ENCODE results near the gene SYVN1. TPM values are rescaled to one million over a fixed set of nuclear protein-coding genes. Genes with fewer than 3 reads are reported as not detected.
A peak's percentile ranks its signal among the peaks of the same experiment; 100 is the strongest.
"Not testable (repeated sequence)": the region's sequence is repeated elsewhere in the genome, so short reads cannot be mapped to it uniquely, and the experiment has no call there.

Gene SYVN1
- 7.7 TPM for total RNA-seq

GRCh38 chr11:65134240-65134951 is at the start of gene SYVN1:
TSS of gene SYVN1 (minus strand) at chr11:65134519. CDS start at chr11:65133601, 918 bp downstream.
- FAIRE-seq (no peak), DNase-seq (ENCODE audit: low spot score in 2 of 2) (peak; percentile 92 to 96)

- DNase-seq (ENCODE audit: low spot score in 2 of 2) (no peak), FAIRE-seq (no peak)
Measured at GRCh38 chr11:65183201-65183891, 49.0 kb upstream of the SYVN1 start.

GRCh38 chr11:65182258-65183170 is 48.2 kb upstream of the SYVN1 start:
- FAIRE-seq: no peak
- DNase-seq (ENCODE audit: low spot score in 2 of 2): peak in 1 of 2 donors; percentile 44

- FAIRE-seq: no peak
Measured at GRCh38 chr11:65181569-65182257, 47.4 kb upstream of the SYVN1 start, which contains the start of gene CAPN1. TSS of gene CAPN1 (plus strand) at chr11:65181928. CDS start at chr11:65182702, 774 bp downstream.

GRCh38 chr11:65180877-65181568 is 46.7 kb upstream of the SYVN1 start:
- no peak for FAIRE-seq
- peak in 1 of 2 donors; percentile 65 for DNase-seq (ENCODE audit: low spot score in 2 of 2)

More at GRCh38 chr11:65181569-65182257, 47.4 kb upstream of the SYVN1 start, which contains the start of gene CAPN1:
- DNase-seq (ENCODE audit: low spot score in 2 of 2): peak; percentile 63 to 76

GRCh38 chr11:65174571-65175010 is 40.3 kb upstream of the SYVN1 start:
- DNase-seq (ENCODE audit: low spot score in 2 of 2); FAIRE-seq: not testable (repeated sequence)

GRCh38 chr11:65172600-65172999 is 38.3 kb upstream of the SYVN1 start:
- no peak for DNase-seq (ENCODE audit: low spot score in 2 of 2)
- FAIRE-seq: no peak

- FAIRE-seq (no peak), DNase-seq (ENCODE audit: low spot score in 2 of 2) (no peak)
Measured at GRCh38 chr11:65170058-65170534, 35.8 kb upstream of the SYVN1 start, which contains the start of gene SPDYC. TSS of gene SPDYC (plus strand) at chr11:65170233. CDS start at chr11:65171358, 1,125 bp downstream.

- DNase-seq (ENCODE audit: low spot score in 2 of 2) (no peak), FAIRE-seq (no peak)
Measured at GRCh38 chr11:65169164-65169641, 34.9 kb upstream of the SYVN1 start.

GRCh38 chr11:65167656-65168055 is 33.3 kb upstream of the SYVN1 start:
- FAIRE-seq (no peak), DNase-seq (ENCODE audit: low spot score in 2 of 2) (no peak)

GRCh38 chr11:65166893-65167292 is 32.6 kb upstream of the SYVN1 start:
- no peak for DNase-seq (ENCODE audit: low spot score in 2 of 2)
- no peak for FAIRE-seq

- FAIRE-seq (no peak), DNase-seq (ENCODE audit: low spot score in 2 of 2) (no peak)
Measured at GRCh38 chr11:65165410-65166317, 31.3 kb upstream of the SYVN1 start.

GRCh38 chr11:65163684-65164083 is 29.4 kb upstream of the SYVN1 start:
- FAIRE-seq (no peak), DNase-seq (ENCODE audit: low spot score in 2 of 2) (no peak)

GRCh38 chr11:65160643-65161042 is 26.3 kb upstream of the SYVN1 start:
- DNase-seq (ENCODE audit: low spot score in 2 of 2): no peak
- no peak for FAIRE-seq

- FAIRE-seq (no peak), DNase-seq (ENCODE audit: low spot score in 2 of 2) (no peak)
Measured at GRCh38 chr11:65159012-65159411, 24.7 kb upstream of the SYVN1 start.

GRCh38 chr11:65157336-65157735 is 23.0 kb upstream of the SYVN1 start:
- no peak for FAIRE-seq
- DNase-seq (ENCODE audit: low spot score in 2 of 2): no peak

- no peak for FAIRE-seq
- no peak for DNase-seq (ENCODE audit: low spot score in 2 of 2)
Measured at GRCh38 chr11:65156926-65157325, 22.6 kb upstream of the SYVN1 start.

GRCh38 chr11:65156256-65156655 is 21.9 kb upstream of the SYVN1 start:
- no peak for FAIRE-seq

More at GRCh38 chr11:65156256-65156655, 21.9 kb upstream of the SYVN1 start:
- no peak for DNase-seq (ENCODE audit: low spot score in 2 of 2)
